IMR-90 (cell line): ENCODE data around the gene CAMTA1. TPM values are rescaled to one million over a fixed set of nuclear protein-coding genes. Genes with fewer than 3 reads are reported as not detected.

Experiments
- ATAC-seq: fragments of 200-7000 bp; cut with Tn5 transposase; 2 replicates; pipeline ENCODE4 v1.9.1; 2020; ENCODE audit warnings: low read depth, mild to moderate bottlenecking, moderate library complexity
- BruUV-seq: library from RNA; stranded (reverse); fragments of 400-500 nt; replicated peaks from 2 replicates; lab custom pipeline; 2021; lab: Mats Ljungman, UMichigan
- CTCF ChIA-PET: fragments of 300-600 bp; formaldehyde crosslinking; extraction: SDS; loops from one replicate; lab custom pipeline; 2021; ENCODE audit warnings: antibody characterized with exemption; lab: Yijun Ruan, JAX
- POLR2A ChIA-PET: fragments of 300-600 bp; sonication (Branson Sonifier 250); formaldehyde crosslinking; loops from one replicate; lab custom pipeline; 2022; ENCODE audit warnings: antibody characterized with exemption; ENCODE audit not compliant: unreplicated experiment; lab: Charles Lee
- DNase-seq: peaks from one replicate; pipeline ENCODE4 v3.0.0; 2013
- H2AFZ ChIP-seq: replicated peaks from 2 replicates; pipeline ENCODE3; 2013; ENCODE audit warnings: low read length, mild to moderate bottlenecking; ENCODE audit not compliant: poor library complexity
- H2AK5ac ChIP-seq: 2 replicates; pipeline ENCODE4 v1.6.1; 2013; ENCODE audit warnings: low read depth, low read length, inconsistent platforms
- H2AK9ac ChIP-seq: replicated peaks from 2 replicates; pipeline ENCODE3; 2013; ENCODE audit warnings: mild to moderate bottlenecking, low read depth, low read length, moderate library complexity; ENCODE audit not compliant: poor library complexity
- H2BK120ac ChIP-seq: 2 replicates; pipeline ENCODE4 v1.6.1; 2013; ENCODE audit warnings: low read depth, low read length, inconsistent platforms
- H2BK15ac ChIP-seq: 3 replicates; pipeline ENCODE4 v1.6.1; 2013; ENCODE audit warnings: low read depth, low read length, inconsistent platforms
- H2BK20ac ChIP-seq: 2 replicates; pipeline ENCODE4 v1.6.1; 2013; ENCODE audit warnings: low read depth, mild to moderate bottlenecking, inconsistent platforms, low read length, moderate library complexity
- H2BK5ac ChIP-seq: 2 replicates; pipeline ENCODE4 v1.6.1; 2013; ENCODE audit warnings: mild to moderate bottlenecking, low read depth, low read length, inconsistent platforms; ENCODE audit not compliant: poor library complexity, severe bottlenecking
- H3K14ac ChIP-seq: replicated peaks from 2 replicates; pipeline ENCODE4 v1.6.1; 2013; ENCODE audit warnings: low read depth, low read length, inconsistent platforms
- H3K18ac ChIP-seq: 2 replicates; pipeline ENCODE4 v1.6.1; 2013; ENCODE audit warnings: low read depth, low read length, control low read depth
- H3K23ac ChIP-seq: 2 replicates; pipeline ENCODE4 v1.6.1; 2013; ENCODE audit warnings: low read depth, low read length, inconsistent platforms
- H3K27ac ChIP-seq: 2 replicates; pipeline ENCODE4 v1.5.1; 2013; ENCODE audit warnings: mild to moderate bottlenecking, control low read depth, low read length; ENCODE audit not compliant: insufficient read depth
- H3K27me3 ChIP-seq: 2 replicates; pipeline ENCODE4 v1.6.1; 2013; ENCODE audit warnings: low read length; ENCODE audit not compliant: control insufficient read depth, insufficient read depth
- H3K36me3 ChIP-seq: 2 replicates; pipeline ENCODE4 v1.6.1; 2013; ENCODE audit warnings: low read length, mixed read lengths; ENCODE audit not compliant: control insufficient read depth, insufficient read depth
- H3K4ac ChIP-seq: 2 replicates; pipeline ENCODE4 v1.6.1; 2013; ENCODE audit warnings: low read depth, low read length, inconsistent platforms
- H3K4me1 ChIP-seq: 2 replicates; pipeline ENCODE4 v1.6.1; 2013; ENCODE audit warnings: low read length, mixed read lengths; ENCODE audit not compliant: control insufficient read depth, insufficient read depth
- H3K4me2 ChIP-seq: 2 replicates; pipeline ENCODE4 v1.6.1; 2013; ENCODE audit warnings: low read depth, mild to moderate bottlenecking, control low read depth, low read length, moderate library complexity
- H3K4me3 ChIP-seq: 2 replicates; pipeline ENCODE4 v1.5.1; 2013; ENCODE audit warnings: low read depth, mild to moderate bottlenecking, control low read depth, low read length, moderate library complexity; ENCODE audit not compliant: insufficient read depth
- H3K56ac ChIP-seq: 2 replicates; pipeline ENCODE4 v1.6.1; 2013; ENCODE audit warnings: low read length, inconsistent platforms; ENCODE audit not compliant: insufficient read depth; ENCODE audit errors: extremely low read depth
- H3K79me1 ChIP-seq, 2 experiments: 2 replicates each; pipeline ENCODE4 v1.6.1; 2013; ENCODE audit warnings: low read length in 2 of 2, inconsistent platforms in 1 of 2, low read depth in 1 of 2
- H3K9ac ChIP-seq: 2 replicates; pipeline ENCODE4 v1.6.1; 2013; ENCODE audit warnings: low read depth, low read length, control low read depth
- H3K9me1 ChIP-seq: 2 replicates; pipeline ENCODE4 v1.6.1; 2013; ENCODE audit warnings: low read length, inconsistent platforms; ENCODE audit not compliant: insufficient read depth
- H3K9me3 ChIP-seq: 2 replicates; pipeline ENCODE4 v1.6.1; 2013; ENCODE audit warnings: low read length; ENCODE audit not compliant: control insufficient read depth, insufficient read depth
- H4K20me1 ChIP-seq: 2 replicates; pipeline ENCODE4 v1.6.1; 2013; ENCODE audit warnings: low read length, inconsistent platforms; ENCODE audit not compliant: insufficient read depth
- H4K5ac ChIP-seq: 2 replicates; pipeline ENCODE4 v1.6.1; 2013; ENCODE audit warnings: mild to moderate bottlenecking, low read depth, low read length, control low read depth
- H4K8ac ChIP-seq, 2 experiments: 2 replicates each; pipeline ENCODE4 v1.6.1; 2013; ENCODE audit warnings: low read depth in 2 of 2, low read length in 2 of 2, control low read depth in 1 of 2, inconsistent platforms in 1 of 2
- H4K91ac ChIP-seq: 2 replicates; pipeline ENCODE4 v1.6.1; 2013; ENCODE audit warnings: low read depth, low read length, inconsistent platforms; ENCODE audit not compliant: insufficient read depth
- BHLHE40 ChIP-seq: fragments of 150-350 bp; IDR thresholded peaks from 2 replicates; pipeline ENCODE4 v1.6.1; 2016; ENCODE audit warnings: mild to moderate bottlenecking, low read depth, low read length
- CEBPB ChIP-seq: IDR thresholded peaks from 2 replicates; pipeline ENCODE4 v1.6.1; 2012; ENCODE audit warnings: low read depth, low read length, improper control_type of control experiment
- CHD1 ChIP-seq: IDR thresholded peaks from 2 replicates; pipeline ENCODE4 v1.6.1; 2012; ENCODE audit warnings: low read depth, low read length, improper control_type of control experiment
- CTCF ChIP-seq: conservative IDR thresholded peaks from 2 replicates; pipeline ENCODE4 v1.5.1; 2012; ENCODE audit warnings: mild to moderate bottlenecking, low read depth, low read length, improper control_type of control experiment
- ELK1 ChIP-seq: fragments of 150-350 bp; IDR thresholded peaks from 2 replicates; pipeline ENCODE4 v1.6.1; 2016; ENCODE audit warnings: low read depth, mild to moderate bottlenecking, low read length, moderate library complexity, borderline replicate concordance
- FOS ChIP-seq: fragments of 150-350 bp; IDR thresholded peaks from 2 replicates; pipeline ENCODE4 v1.6.1; 2016; ENCODE audit warnings: low read depth, low read length
- MAFK ChIP-seq: IDR thresholded peaks from 2 replicates; pipeline ENCODE4 v1.6.1; 2012; ENCODE audit warnings: low read depth, low read length, improper control_type of control experiment
- MAZ ChIP-seq: IDR thresholded peaks from 2 replicates; pipeline ENCODE4 v1.6.1; 2012; ENCODE audit warnings: low read depth, mild to moderate bottlenecking, low read length, improper control_type of control experiment, moderate library complexity, borderline replicate concordance
- MXI1 ChIP-seq: IDR thresholded peaks from 2 replicates; pipeline ENCODE4 v1.6.1; 2012; ENCODE audit warnings: low read depth, mild to moderate bottlenecking, low read length, moderate library complexity, borderline replicate concordance
- NFE2L2 ChIP-seq: fragments of 150-350 bp; IDR thresholded peaks from 2 replicates; pipeline ENCODE4 v1.6.1; 2016; ENCODE audit warnings: low read depth, mild to moderate bottlenecking, low read length
- POLR2A ChIP-seq: IDR thresholded peaks from 2 replicates; pipeline ENCODE4 v1.6.1; 2012; ENCODE audit warnings: mild to moderate bottlenecking, low read depth, low read length
- RAD21 ChIP-seq: IDR thresholded peaks from 2 replicates; pipeline ENCODE4 v1.6.1; 2012; ENCODE audit warnings: low read length, improper control_type of control experiment
- RCOR1 ChIP-seq: IDR thresholded peaks from 2 replicates; pipeline ENCODE4 v1.6.1; 2012; ENCODE audit warnings: mild to moderate bottlenecking, low read length, improper control_type of control experiment; ENCODE audit not compliant: insufficient replicate concordance
- RFX5 ChIP-seq: IDR thresholded peaks from 2 replicates; pipeline ENCODE4 v1.8.0; 2012; ENCODE audit warnings: low read depth, mild to moderate bottlenecking, low read length, moderate library complexity
- SMC3 ChIP-seq: fragments of 150-350 bp; IDR thresholded peaks from 2 replicates; pipeline ENCODE4 v1.6.1; 2016; ENCODE audit warnings: low read depth, mild to moderate bottlenecking, antibody characterized with exemption, low read length, moderate library complexity
- USF2 ChIP-seq: fragments of 150-350 bp; IDR thresholded peaks from 2 replicates; pipeline ENCODE4 v1.6.1; 2017; ENCODE audit warnings: mild to moderate bottlenecking, antibody characterized with exemption, low read length, low read depth
- WGBS, 2 experiments: methylation state at CpG; one replicate each; pipeline versions ENCODE4 v1.1.5 to v1.1.7; 2013; ENCODE audit warnings: missing lambda C conversion rate in 2 of 2; ENCODE audit not compliant: insufficient read length in 1 of 2; ENCODE audit errors: extremely low coverage in 2 of 2; 5-methylcytosine and 5-hydroxymethylcytosine counted together
- dilution Hi-C: fragments of 300-500 bp; cut with HindIII; formaldehyde crosslinking; loops from one replicate; pipeline ENCODE4 v1.14.3; 2018; ENCODE audit warnings: low sequenced_read_pairs; ENCODE audit not compliant: unreplicated experiment
- in situ Hi-C: fragments of 300-500 bp; cut with MboI; formaldehyde crosslinking; loops from 3 replicates; pipeline ENCODE4 v1.14.3; 2019; ENCODE audit warnings: low sequenced_read_pairs, inconsistent platforms, mixed read lengths
- intact Hi-C: fragments of 100-400 bp; cut with micrococcal nuclease; formaldehyde crosslinking; loops from 2 replicates; pipeline ENCODE4 v1.10.0; 2022
- polyA plus RNA-seq, 3 experiments: library from polyadenylated mRNA; depleted of rRNA; stranded (reverse); fragments of >200 nt; gene quantifications; 2 replicates each; pipeline ENCODE4 v1.2.3, GENCODE V29; 2012; ENCODE audit warnings: low replicate concordance in 1 of 3
- total RNA-seq: library from RNA; depleted of rRNA; stranded (reverse); fragments of >200 nt; gene quantifications from 2 replicates; pipeline ENCODE4 v1.2.3, GENCODE V29; 2012

Gene CAMTA1
- total and polyA plus RNA-seq, 2 of the 4 experiments (the other 2 are of a cell fraction) = 35.5 to 74.3 TPM

GRCh38 chr1:7485086-7485780 is 700.0 kb downstream of the CAMTA1 start:
- no peaks in the 10 kb centered on the region for H3K79me1 ChIP-seq
- no peak overlapping the region for H3K4me2 ChIP-seq
- CTCF ChIA-PET = no interaction called here
- H2AK5ac ChIP-seq = peak overlapping the region; percentile 65; the same call in 1 of the 2 replicates
- H3K27me3 ChIP-seq = no peaks in the 10 kb centered on the region
- no peak overlapping the region for H2BK5ac ChIP-seq
- H2BK20ac ChIP-seq = no peak overlapping the region
- H3K36me3 ChIP-seq = no peaks in the 10 kb centered on the region
- in situ Hi-C loops (no loop called here), dilution Hi-C loops (no loop called here), intact Hi-C loops (no loop called here)
- H3K23ac ChIP-seq = no peak overlapping the region
- no peak overlapping the region for H3K18ac ChIP-seq
- no peak overlapping the region for H4K5ac ChIP-seq
- TF ChIP-seq POLR2A = no peak
- TF ChIP-seq CHD1 = no peak
- no peak for TF ChIP-seq USF2
- no peak for TF ChIP-seq CEBPB
- TF ChIP-seq FOS = no peak
- no peak for TF ChIP-seq NFE2L2
- TF ChIP-seq MAZ = no peak
- no peak for TF ChIP-seq MAFK
- TF ChIP-seq RCOR1 = no peak
- no peak for TF ChIP-seq BHLHE40
- TF ChIP-seq MXI1 = no peak
- TF ChIP-seq CTCF = no peak
- no peak for TF ChIP-seq ELK1
- no peak for TF ChIP-seq RAD21
- TF ChIP-seq RFX5 = no peak
- no peak for TF ChIP-seq SMC3
- H4K91ac ChIP-seq = no peak overlapping the region; the same call in 1 of the 2 replicates
- H3K14ac ChIP-seq = no peak overlapping the region
- POLR2A ChIA-PET = no interaction called here
- H2AFZ ChIP-seq = no peak overlapping the region
- H2BK120ac ChIP-seq = no peak overlapping the region
- no peak overlapping the region for H4K8ac ChIP-seq
- no peak overlapping the region for H2AK9ac ChIP-seq
- no TSS peak for BruUV-seq
- H2BK15ac ChIP-seq = no peak overlapping the region
- no peak overlapping the region; the same call in 1 of the 2 replicates for H3K4ac ChIP-seq
- H3K4me1 ChIP-seq = peaks cover 5% of the 10 kb centered on the region; the same call in 1 of the 2 replicates
- no peak overlapping the region for H3K27ac ChIP-seq
- no peak overlapping the region for H3K56ac ChIP-seq
- 88% methylated on average over 4 of the region's 10 CpGs; no CpG with 5 or more reads in 1 of the 2 experiments for WGBS, 2 experiments
- no peaks in the 10 kb centered on the region for H4K20me1 ChIP-seq
- H3K9ac ChIP-seq = no peak overlapping the region
- no peak overlapping the region for H3K4me3 ChIP-seq
- DNase-seq = peak; percentile 23
- no peak for ATAC-seq
- 0 out of 2 replicates have a peak, but pooled peaks cover under 1% of the 10 kb centered on the region for H3K9me1 ChIP-seq
- H3K9me3 ChIP-seq = no peaks in the 10 kb centered on the region
